ENCODE results near the gene DECR2.

- TF ChIP-seq CTCF (IDR thresholded peaks at IDR 0.05 in 4 of 5, conservative IDR thresholded peaks at IDR 0.05 in 1 of 5) (no peak), POLR2A (IDR thresholded peaks at IDR 0.05) (no peak)
Measured at GRCh38 chr16:379961-380761, 21.5 kb upstream of the DECR2 start.

Data from gastrocnemius medialis (tissue), 4 donors.